SU-DHL-6 (cell line): ENCODE data around the gene C2orf81.

Experiments
- EZH2phosphoT487 ChIP-seq: fragments of 200-600 bp; sonication (generic), shearing (Covaris generic); conservative IDR thresholded peaks from 2 replicates; pipeline ENCODE4 v1.6.1; 2018; ENCODE audit warnings: mild to moderate bottlenecking, antibody characterized with exemption, low read length, moderate library complexity, mixed read lengths
- TF ChIP-seq, protein P1 (sequence below): fragments of 200-600 bp; sonication (generic); IDR thresholded peaks from one replicate; pipeline ENCODE4 v1.5.1; 2017; ENCODE audit warnings: antibody characterized with exemption, mild to moderate bottlenecking, low read length, moderate library complexity; ENCODE audit not compliant: insufficient read depth, poor library complexity, severe bottlenecking

GRCh38 chr2:74457129-74457548, 35.7 kb upstream of the C2orf81 start:
- TF ChIP-seq, protein P1, sequence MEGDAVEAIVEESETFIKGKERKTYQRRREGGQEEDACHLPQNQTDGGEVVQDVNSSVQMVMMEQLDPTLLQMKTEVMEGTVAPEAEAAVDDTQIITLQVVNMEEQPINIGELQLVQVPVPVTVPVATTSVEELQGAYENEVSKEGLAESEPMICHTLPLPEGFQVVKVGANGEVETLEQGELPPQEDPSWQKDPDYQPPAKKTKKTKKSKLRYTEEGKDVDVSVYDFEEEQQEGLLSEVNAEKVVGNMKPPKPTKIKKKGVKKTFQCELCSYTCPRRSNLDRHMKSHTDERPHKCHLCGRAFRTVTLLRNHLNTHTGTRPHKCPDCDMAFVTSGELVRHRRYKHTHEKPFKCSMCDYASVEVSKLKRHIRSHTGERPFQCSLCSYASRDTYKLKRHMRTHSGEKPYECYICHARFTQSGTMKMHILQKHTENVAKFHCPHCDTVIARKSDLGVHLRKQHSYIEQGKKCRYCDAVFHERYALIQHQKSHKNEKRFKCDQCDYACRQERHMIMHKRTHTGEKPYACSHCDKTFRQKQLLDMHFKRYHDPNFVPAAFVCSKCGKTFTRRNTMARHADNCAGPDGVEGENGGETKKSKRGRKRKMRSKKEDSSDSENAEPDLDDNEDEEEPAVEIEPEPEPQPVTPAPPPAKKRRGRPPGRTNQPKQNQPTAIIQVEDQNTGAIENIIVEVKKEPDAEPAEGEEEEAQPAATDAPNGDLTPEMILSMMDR, result no peak
- TF ChIP-seq EZH2phosphoT487, result no peak
